SK-N-SH treated with all-trans-retinoic acid at 6 μM for 48 hours (cell line): ENCODE measurements around the gene RIN3.
A peak's percentile ranks its signal among the peaks of the same experiment; 100 is the strongest.

ENCODE experiments used
- ATAC-seq: fragments of 200-7000 bp; cut with Tn5 transposase; 3 replicates; pipeline ENCODE4 v1.9.1; 2020; ENCODE audit warnings: mild to moderate bottlenecking, moderate library complexity
- ARNTL ChIP-seq: fragments of 450-650 bp; formaldehyde crosslinking; IDR thresholded peaks from 2 replicates; pipeline ENCODE4 v1.5.0; 2020; ENCODE audit warnings: low read depth, mild to moderate bottlenecking, moderate library complexity, borderline replicate concordance
- BACH2 ChIP-seq: fragments of 250-450 bp; sonication (Bioruptor Pico); IDR thresholded peaks from 2 replicates; pipeline ENCODE4 v1.9.0; 2021; ENCODE audit warnings: mild to moderate bottlenecking, borderline replicate concordance
- CREB5 ChIP-seq: fragments of 250-450 bp; sonication (Bioruptor Pico); IDR thresholded peaks from 2 replicates; pipeline ENCODE4 v1.5.1; 2020; ENCODE audit warnings: low read depth, mild to moderate bottlenecking, moderate library complexity
- CSRNP3 ChIP-seq: fragments of 250-450 bp; sonication (Bioruptor Pico); IDR thresholded peaks from 2 replicates; pipeline ENCODE4 v1.5.1; 2021; ENCODE audit warnings: mild to moderate bottlenecking, moderate library complexity
- ESRRG ChIP-seq: fragments of 250-450 bp; sonication (Bioruptor Pico); IDR thresholded peaks from 2 replicates; pipeline ENCODE4 v1.6.1; 2021; ENCODE audit warnings: mild to moderate bottlenecking
- ISL1 ChIP-seq: fragments of 250-450 bp; sonication (Bioruptor Pico); IDR thresholded peaks from 2 replicates; pipeline ENCODE4 v2.1.2; 2022; ENCODE audit warnings: mild to moderate bottlenecking, moderate library complexity
- OSR1 ChIP-seq: fragments of 250-450 bp; sonication (Bioruptor Pico); IDR thresholded peaks from 2 replicates; pipeline ENCODE4 v1.8.0; 2022; ENCODE audit warnings: moderate library complexity, mild to moderate bottlenecking, inconsistent platforms
- PATZ1 ChIP-seq: fragments of 250-450 bp; sonication (Bioruptor Pico); IDR thresholded peaks from 2 replicates; pipeline ENCODE4 v1.8.0; 2020; ENCODE audit warnings: mild to moderate bottlenecking, moderate library complexity, borderline replicate concordance
- POU6F1 ChIP-seq: fragments of 250-450 bp; sonication (Bioruptor Pico); IDR thresholded peaks from 2 replicates; pipeline ENCODE4 v1.8.0; 2021; ENCODE audit warnings: low read depth, mild to moderate bottlenecking, moderate library complexity, borderline replicate concordance
- PPARA ChIP-seq: fragments of 250-450 bp; sonication (Bioruptor Pico); IDR thresholded peaks from 2 replicates; pipeline ENCODE4 v1.5.0; 2020; ENCODE audit warnings: mild to moderate bottlenecking, borderline replicate concordance
- SNAI2 ChIP-seq: fragments of 250-450 bp; sonication (Bioruptor Pico); IDR thresholded peaks from 2 replicates; pipeline ENCODE4 v1.5.0; 2020; ENCODE audit warnings: mild to moderate bottlenecking, moderate library complexity
- TCF4 ChIP-seq: fragments of 250-450 bp; sonication (Bioruptor Pico); IDR thresholded peaks from 2 replicates; pipeline ENCODE4 v1.8.0; 2021; ENCODE audit warnings: mild to moderate bottlenecking, moderate library complexity, borderline replicate concordance
- TOX ChIP-seq: fragments of 250-450 bp; sonication (Bioruptor Pico); IDR thresholded peaks from 2 replicates; pipeline ENCODE4 v1.8.0; 2021; ENCODE audit warnings: mild to moderate bottlenecking, moderate library complexity, borderline replicate concordance
- ZC3H10 ChIP-seq: fragments of 250-450 bp; sonication (Bioruptor Pico); IDR thresholded peaks from 2 replicates; pipeline ENCODE4 v1.5.1; 2021; ENCODE audit warnings: mild to moderate bottlenecking, moderate library complexity
- ZFP30 ChIP-seq: fragments of 450-650 bp; formaldehyde crosslinking; IDR thresholded peaks from 2 replicates; pipeline ENCODE4 v1.5.0; 2022; ENCODE audit warnings: mild to moderate bottlenecking, moderate library complexity
- ZNF565 ChIP-seq: fragments of 450-650 bp; formaldehyde crosslinking; conservative IDR thresholded peaks from 2 replicates; pipeline ENCODE4 v1.5.0; 2020; ENCODE audit warnings: low read depth, mild to moderate bottlenecking, moderate library complexity
- ZNF70 ChIP-seq: fragments of 450-650 bp; formaldehyde crosslinking; IDR thresholded peaks from 2 replicates; pipeline ENCODE4 v1.5.0; 2020; ENCODE audit warnings: mild to moderate bottlenecking, moderate library complexity
- ZNF8 ChIP-seq: fragments of 450-650 bp; formaldehyde crosslinking; IDR thresholded peaks from 2 replicates; pipeline ENCODE4 v1.5.0; 2020; ENCODE audit warnings: mild to moderate bottlenecking, moderate library complexity

Gene RIN3

GRCh38 chr14:92465353-92466055 lies 48.1 kb upstream of the RIN3 start (continued):
- TF ChIP-seq ZNF565: no peak

GRCh38 chr14:92466059-92466458 lies 47.5 kb upstream of the RIN3 start:
- no peak for ATAC-seq
- no peak for TF ChIP-seq OSR1 (CRISPR knock-in tag)
- TF ChIP-seq PATZ1 (CRISPR knock-in tag): no peak
- no peak for TF ChIP-seq ZNF565
- TF ChIP-seq ISL1 (CRISPR knock-in tag): no peak
- TF ChIP-seq PPARA (CRISPR knock-in tag): no peak
- no peak for TF ChIP-seq ZNF70 (CRISPR knock-in tag)
- TF ChIP-seq ZC3H10 (CRISPR knock-in tag): no peak
- TF ChIP-seq ZNF8 (CRISPR knock-in tag): no peak
- TF ChIP-seq ARNTL (CRISPR knock-in tag): no peak

GRCh38 chr14:92469515-92469914 lies 44.1 kb upstream of the RIN3 start:
- ATAC-seq: no peak
- TF ChIP-seq POU6F1 (no peak), SNAI2 (CRISPR knock-in tag) (no peak), BACH2 (CRISPR knock-in tag) (no peak), CREB5 (CRISPR knock-in tag) (no peak), ESRRG (CRISPR knock-in tag) (no peak), ZNF8 (CRISPR knock-in tag) (peak; percentile 96), ZFP30 (CRISPR knock-in tag) (no peak), CSRNP3 (CRISPR knock-in tag) (no peak), OSR1 (CRISPR knock-in tag) (no peak)

GRCh38 chr14:92470215-92470614 lies 43.4 kb upstream of the RIN3 start:
- peak; percentile 75 for ATAC-seq
- peak; percentile 57; the same call in 1 of the 2 replicates for TF ChIP-seq TOX (CRISPR knock-in tag)
- TF ChIP-seq ARNTL (CRISPR knock-in tag): no peak
- TF ChIP-seq ZC3H10 (CRISPR knock-in tag): 0 out of 2 replicates have a peak, but pooled peaks have one; percentile 14

GRCh38 chr14:92470811-92471210 lies 42.8 kb upstream of the RIN3 start:
- ATAC-seq: no peak
- TF ChIP-seq SNAI2 (CRISPR knock-in tag) (no peak), TCF4 (CRISPR knock-in tag) (no peak), ZFP30 (CRISPR knock-in tag) (no peak), PPARA (CRISPR knock-in tag) (no peak), TOX (CRISPR knock-in tag) (no peak)

GRCh38 chr14:92471919-92472318 lies 41.7 kb upstream of the RIN3 start:
- peak; percentile 88 for ATAC-seq
- TF ChIP-seq SNAI2 (CRISPR knock-in tag): no peak
- TF ChIP-seq TOX (CRISPR knock-in tag): 0 out of 2 replicates have a peak, but pooled peaks have one; percentile 43
- TF ChIP-seq, all 23 proteins: peak for 1
